Right renal cortex interstitium (tissue), 3 donors: ENCODE measurements around the gene GJB5. TPM values are rescaled to one million over a fixed set of nuclear protein-coding genes. Genes with fewer than 3 reads are reported as not detected.

Experiments used
- DNase-seq, 3 donors: peaks; one replicate each; pipeline ENCODE4 v3.0.0-alpha.2; 2013; ENCODE audit warnings: low read depth in 3 of 3, low spot score in 2 of 3
- polyA plus RNA-seq, 3 donors: library from polyadenylated mRNA; unstranded; fragments of 120-200 nt; gene quantifications; one replicate each; pipeline ENCODE4 v1.2.1, GENCODE V29; 2013; ENCODE audit not compliant: insufficient read length in 3 of 3

GJB5 gene
- polyA plus RNA-seq, 3 donors = 0.24 to 0.38 (median 0.24) TPM

DNA sequence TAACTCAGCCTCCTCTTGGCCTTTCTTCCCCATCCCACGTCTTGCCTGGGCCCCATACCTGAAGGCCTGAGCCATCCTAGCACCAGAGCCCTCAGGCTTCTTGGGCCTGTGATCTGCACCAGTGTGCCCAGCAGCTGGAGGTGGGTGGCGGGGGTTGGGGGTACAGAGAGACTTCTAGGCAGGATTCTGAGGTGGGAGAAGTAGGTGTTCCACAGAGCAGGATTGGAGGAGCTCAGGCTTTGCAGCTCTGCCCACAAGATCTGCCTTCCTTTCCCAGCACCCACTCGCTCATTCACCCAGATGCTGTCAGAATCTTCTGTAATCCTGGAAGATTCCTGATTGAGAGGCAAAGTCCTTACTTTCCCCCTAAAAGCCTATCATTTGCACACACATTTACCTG is 10.0 kb upstream of the GJB5 start:
- DNase-seq = no peak

- DNase-seq = no peak
Measured at GRCh38 chr1:34745666-34746065, 9.2 kb upstream of the GJB5 start.

DNA sequence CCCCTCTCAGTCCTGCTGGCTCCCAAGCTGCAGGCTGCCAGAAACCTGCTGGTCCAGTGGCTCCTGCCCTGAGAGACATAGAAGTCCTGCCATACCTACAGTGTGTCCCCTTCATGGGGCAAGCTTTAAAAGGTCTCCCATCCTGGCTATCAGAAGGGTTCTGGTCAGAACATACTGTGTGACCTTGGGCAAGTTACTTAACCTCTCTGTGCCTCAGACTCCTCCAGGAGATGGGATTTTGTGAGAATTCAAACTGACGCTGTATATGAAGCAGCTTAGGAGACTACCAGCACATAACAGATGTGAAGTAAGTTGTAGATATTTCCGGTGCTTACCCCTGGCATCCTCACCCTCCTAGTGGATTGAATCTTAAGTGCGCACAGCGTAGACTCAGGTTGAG is 8.7 kb upstream of the GJB5 start:
- no peak for DNase-seq

- no peak for DNase-seq
Measured at GRCh38 chr1:34746785-34747637, 7.8 kb upstream of the GJB5 start.

DNA sequence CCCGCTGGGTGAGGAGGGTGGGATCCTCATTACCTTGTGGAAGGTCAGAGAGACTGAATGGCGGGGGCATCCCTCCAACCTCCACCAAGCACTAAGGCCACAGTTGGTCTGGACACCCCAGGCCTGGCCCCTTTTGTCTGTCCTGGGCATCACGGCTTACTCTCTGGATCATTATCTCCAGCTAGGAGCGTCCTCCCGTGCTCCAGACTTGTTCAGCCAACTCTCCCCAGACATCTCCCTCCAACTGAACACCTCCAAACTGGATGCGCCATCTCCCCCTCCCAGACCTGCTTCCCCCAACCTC is 7.3 kb upstream of the GJB5 start:
- DNase-seq = no peak

GRCh38 chr1:34749992-34750391 is 4.9 kb upstream of the GJB5 start:
- no peak for DNase-seq

- no peak for DNase-seq
Measured at GRCh38 chr1:34750610-34751009, 4.2 kb upstream of the GJB5 start.

GRCh38 chr1:34753163-34753562 is 1.7 kb upstream of the GJB5 start:
- no peak for DNase-seq

GRCh38 chr1:34755961-34756360 is 1.1 kb downstream of the GJB5 start:
- no peak for DNase-seq

DNA sequence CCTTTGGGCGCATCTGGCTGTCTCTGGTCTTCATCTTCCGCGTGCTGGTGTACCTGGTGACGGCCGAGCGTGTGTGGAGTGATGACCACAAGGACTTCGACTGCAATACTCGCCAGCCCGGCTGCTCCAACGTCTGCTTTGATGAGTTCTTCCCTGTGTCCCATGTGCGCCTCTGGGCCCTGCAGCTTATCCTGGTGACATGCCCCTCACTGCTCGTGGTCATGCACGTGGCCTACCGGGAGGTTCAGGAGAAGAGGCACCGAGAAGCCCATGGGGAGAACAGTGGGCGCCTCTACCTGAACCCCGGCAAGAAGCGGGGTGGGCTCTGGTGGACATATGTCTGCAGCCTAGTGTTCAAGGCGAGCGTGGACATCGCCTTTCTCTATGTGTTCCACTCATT is 2.5 kb downstream of the GJB5 start:
- no peak for DNase-seq

GRCh38 chr1:34758751-34759150 is 3.9 kb downstream of the GJB5 start:
- no peak for DNase-seq

DNA sequence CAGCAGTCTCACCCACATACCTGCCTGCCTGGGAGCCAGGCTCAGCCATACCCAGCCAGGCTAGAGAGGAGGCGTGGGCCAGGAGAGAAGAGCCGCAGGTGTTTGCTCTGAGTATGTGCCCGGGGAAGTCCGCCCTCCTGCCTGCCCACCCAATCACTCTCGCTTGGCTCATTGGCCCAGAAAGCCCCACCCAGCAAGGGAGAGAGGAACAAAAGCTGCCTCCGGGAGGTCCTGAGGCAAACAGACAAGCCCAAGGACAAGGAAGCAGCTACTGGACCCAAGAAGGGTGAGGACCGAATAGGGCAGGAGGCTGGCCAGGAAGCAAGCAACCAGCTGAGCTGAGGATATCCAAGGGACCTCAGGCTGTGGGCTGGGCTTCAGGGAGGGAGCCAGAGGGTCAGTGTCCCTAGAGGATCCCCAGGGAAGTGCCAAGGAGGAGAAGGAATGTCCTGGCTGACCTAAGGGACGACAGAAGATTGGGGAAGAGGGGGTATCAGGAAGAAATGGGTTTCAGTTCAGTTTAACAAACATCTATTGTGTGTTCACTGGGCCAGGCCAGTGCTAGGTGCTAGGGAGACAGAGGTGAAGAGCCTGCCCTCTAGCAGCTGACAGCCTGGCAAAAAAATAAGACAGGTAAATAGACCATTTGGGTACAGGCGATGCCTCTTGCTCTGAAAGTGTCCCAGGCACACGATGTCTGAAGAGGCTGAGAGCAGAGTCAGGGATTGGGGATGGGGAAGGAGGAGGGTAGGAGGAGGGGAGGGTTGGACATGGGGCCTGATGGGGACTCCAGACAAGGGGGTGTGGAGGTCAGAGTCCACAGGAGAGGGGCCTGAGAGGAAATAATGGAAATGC is 4.9 kb downstream of the GJB5 start, which contains the start of gene GJB4:
Gene GJB4, plus strand, starts transcription at position 238 of the 855 bp plus-strand sequence. CDS start 1,515 bp downstream, outside the sequence.
- no peak for DNase-seq

GRCh38 chr1:34761176-34761761 is 6.4 kb downstream of the GJB5 start:
- no peak for DNase-seq

DNA sequence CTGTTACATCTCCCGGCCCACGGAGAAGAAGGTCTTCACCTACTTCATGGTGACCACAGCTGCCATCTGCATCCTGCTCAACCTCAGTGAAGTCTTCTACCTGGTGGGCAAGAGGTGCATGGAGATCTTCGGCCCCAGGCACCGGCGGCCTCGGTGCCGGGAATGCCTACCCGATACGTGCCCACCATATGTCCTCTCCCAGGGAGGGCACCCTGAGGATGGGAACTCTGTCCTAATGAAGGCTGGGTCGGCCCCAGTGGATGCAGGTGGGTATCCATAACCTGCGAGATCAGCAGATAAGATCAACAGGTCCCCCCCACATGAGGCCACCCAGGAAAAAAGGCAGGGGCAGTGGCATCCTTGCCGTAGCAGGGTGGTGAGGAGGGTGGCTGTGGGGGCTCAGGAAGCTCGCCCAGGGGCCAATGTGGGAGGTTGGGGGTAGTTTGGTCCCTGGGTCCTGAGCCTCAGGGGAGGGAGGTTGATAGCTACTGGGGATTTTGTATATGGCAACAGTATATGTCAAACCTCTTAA is 7.0 kb downstream of the GJB5 start:
- DNase-seq = no peak

- DNase-seq = no peak
Measured at GRCh38 chr1:34762474-34763141, 7.8 kb downstream of the GJB5 start.

GRCh38 chr1:34763142-34763781 is 8.4 kb downstream of the GJB5 start:
- no peak for DNase-seq

GRCh38 chr1:34768856-34769255 is 14.0 kb downstream of the GJB5 start:
- no peak for DNase-seq

DNA sequence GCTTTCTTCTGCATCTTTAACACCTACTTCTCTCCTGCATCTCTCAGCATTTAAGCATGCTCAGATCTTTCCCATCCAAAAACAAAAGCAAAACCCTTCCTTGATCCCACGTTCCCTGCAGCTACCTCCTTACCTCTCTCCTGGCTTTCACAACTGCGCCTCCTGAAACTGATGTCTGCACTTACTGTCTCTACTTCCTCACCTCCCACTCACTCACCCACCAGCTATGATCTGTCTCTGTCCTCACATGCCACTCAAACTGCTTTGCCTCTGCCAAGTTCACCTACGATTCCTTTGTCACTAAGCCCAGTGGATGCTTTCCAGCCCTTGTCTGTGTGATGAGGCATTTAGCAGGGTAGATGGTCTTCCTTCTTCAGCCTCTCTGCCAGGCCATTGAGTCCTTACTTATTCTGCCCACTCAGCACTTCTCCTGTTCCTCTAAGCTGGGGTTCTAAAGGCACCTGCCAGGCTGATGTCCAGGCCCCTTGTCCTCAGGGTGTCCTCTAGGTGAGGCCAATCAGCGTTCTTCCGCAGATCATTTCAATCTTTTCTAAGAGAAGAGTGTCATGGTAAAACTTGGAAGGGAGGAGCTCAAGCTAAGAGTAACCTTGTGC is 16.2 kb downstream of the GJB5 start:
- DNase-seq = no peak

GRCh38 chr1:34771573-34772371 is 16.9 kb downstream of the GJB5 start:
- DNase-seq = no peak
